Dedifferentiated amniotic fluid mesenchymal stem cell (primary cell): ENCODE results near the gene CACNA2D1.

Experiments
- DNase-seq: peaks from one replicate; pipeline ENCODE4 v3.0.0-alpha.2; 2016; ENCODE audit errors: extremely low spot score

Gene CACNA2D1

DNA sequence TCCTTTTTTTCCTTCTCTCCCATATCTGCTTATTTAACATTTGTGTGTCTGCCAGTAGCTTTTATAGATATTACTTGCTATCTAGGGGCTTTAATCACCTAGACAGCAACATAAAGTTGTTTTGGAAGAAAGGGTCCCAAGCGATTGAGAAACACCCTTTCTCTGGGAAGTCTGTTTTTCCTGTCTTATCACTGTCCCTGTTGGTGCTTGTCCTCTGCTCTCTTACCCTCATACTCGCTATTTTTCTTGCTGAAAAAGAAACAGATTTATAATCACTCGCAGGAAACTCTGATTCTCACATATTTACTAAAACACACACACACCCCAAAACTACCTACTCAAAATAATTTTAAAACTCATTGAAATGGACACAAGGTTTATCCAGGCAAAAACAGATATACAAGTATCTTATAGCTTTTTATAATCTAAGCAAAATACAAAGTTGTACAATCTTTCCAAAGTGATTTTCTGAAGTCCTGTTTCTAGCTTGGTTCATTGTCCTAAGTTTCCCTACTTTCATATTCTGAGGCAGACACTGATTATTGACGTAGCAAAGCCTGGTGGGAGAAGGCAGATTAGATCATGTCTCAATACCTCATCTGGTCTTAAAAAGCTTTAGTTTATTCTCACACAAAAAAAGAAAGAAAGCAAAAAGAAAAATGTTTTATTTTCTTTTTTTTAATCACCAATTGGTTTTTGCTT lies 157.3 kb downstream of the CACNA2D1 start:
- no peak for DNase-seq

GRCh38 chr7:82284936-82285519 lies 158.5 kb downstream of the CACNA2D1 start:
- no peak for DNase-seq

DNA sequence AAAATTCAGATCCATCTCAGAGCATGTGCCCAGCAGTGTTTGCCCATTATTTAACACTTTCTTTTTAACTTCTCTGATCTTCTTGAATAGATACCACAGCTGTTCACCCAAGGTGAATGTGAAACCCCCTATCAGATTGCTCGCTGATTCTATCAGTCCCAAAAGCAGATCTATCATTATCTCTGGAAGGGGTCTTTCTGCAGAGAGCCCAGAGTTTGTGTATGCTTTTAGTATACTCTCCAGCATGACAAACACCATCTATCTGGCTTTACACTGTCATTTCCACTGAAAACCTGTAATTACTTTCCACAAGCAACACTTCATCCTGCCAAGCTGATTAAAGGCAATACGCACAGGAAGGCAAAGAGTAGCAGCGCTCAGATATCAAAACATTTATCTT lies 168.2 kb downstream of the CACNA2D1 start:
- DNase-seq, result no peak

DNA sequence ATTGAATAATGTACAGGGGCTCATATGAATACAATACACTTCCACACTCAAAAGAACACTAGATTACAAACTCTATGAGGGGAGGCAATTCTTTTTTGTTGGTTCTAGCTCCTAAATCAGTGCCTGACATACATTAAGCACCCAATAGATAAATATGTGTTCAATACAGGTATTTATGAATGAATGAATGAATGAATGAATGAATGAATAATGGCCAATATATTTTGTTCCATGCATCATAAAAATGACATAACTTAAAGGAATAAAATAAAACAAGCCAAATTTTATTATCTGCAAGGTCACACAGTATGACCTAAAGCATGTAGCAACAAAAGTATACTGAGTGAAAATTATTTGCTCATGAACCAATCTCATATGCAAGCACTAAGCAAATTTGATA lies 168.9 kb downstream of the CACNA2D1 start:
- DNase-seq, result no peak

DNA sequence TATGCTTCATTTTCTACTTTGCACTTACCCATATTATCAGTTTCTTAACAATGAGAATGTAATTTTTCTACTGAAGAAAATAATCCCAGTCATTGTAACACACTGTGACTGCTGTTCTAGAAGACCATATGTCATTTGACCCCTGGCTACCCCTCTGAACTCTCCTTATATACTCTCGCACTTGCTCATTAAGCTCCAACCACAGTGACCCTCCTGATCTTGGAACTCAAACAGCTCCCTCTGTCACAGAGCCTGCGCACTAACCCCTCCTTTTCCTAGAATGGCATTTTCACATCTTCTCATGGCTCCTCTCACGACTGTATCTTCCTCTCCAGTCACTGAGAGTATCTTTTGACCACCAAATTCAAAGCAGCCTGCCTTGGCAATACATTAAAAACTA lies 169.7 kb downstream of the CACNA2D1 start:
- DNase-seq, result no peak

GRCh38 chr7:82270870-82271269 lies 172.7 kb downstream of the CACNA2D1 start:
- no peak for DNase-seq

GRCh38 chr7:82268632-82269031 lies 174.9 kb downstream of the CACNA2D1 start:
- DNase-seq, result no peak

DNA sequence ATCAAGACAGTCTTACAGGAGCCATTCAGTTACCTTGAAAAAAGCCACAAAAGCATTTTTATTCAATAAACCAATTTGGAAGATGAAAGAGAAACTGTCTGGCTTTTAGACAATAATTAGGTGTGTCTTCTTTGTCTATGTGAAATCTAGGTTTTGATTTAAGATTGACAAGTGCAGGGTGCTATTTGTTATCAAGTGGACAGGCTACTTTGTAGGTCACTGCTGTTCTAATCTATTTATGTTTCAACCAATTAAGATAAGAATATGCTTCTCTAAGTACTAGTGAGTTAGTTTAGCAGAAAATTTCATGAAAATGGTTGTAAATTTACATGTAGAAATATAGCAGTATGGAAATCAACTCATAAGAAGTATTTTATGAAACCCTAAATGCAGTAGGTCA lies 177.5 kb downstream of the CACNA2D1 start:
- no peak for DNase-seq

DNA sequence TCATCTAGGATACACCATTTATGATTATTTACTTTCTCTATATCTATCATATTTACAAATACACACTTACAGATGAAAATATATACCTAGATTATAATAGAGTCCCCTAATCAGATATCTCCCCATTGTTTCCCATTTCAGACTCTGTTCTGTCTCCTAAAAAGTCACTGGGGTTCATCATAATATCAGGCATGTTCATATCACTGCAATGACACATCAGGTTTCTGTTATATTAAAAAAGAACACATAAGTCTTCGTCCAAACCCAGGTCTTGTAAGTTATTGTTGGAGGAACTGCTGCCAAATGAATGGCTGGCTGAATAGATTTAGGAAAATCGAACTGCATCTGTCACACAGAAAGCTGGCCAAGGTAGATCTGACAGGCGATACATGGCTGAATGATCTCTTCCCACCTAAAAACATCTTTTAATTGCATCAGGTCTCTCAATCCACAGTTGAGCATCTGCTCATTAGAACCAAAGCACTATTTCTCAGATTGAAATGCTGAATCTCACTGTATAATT lies 178.7 kb downstream of the CACNA2D1 start:
- no peak for DNase-seq

DNA sequence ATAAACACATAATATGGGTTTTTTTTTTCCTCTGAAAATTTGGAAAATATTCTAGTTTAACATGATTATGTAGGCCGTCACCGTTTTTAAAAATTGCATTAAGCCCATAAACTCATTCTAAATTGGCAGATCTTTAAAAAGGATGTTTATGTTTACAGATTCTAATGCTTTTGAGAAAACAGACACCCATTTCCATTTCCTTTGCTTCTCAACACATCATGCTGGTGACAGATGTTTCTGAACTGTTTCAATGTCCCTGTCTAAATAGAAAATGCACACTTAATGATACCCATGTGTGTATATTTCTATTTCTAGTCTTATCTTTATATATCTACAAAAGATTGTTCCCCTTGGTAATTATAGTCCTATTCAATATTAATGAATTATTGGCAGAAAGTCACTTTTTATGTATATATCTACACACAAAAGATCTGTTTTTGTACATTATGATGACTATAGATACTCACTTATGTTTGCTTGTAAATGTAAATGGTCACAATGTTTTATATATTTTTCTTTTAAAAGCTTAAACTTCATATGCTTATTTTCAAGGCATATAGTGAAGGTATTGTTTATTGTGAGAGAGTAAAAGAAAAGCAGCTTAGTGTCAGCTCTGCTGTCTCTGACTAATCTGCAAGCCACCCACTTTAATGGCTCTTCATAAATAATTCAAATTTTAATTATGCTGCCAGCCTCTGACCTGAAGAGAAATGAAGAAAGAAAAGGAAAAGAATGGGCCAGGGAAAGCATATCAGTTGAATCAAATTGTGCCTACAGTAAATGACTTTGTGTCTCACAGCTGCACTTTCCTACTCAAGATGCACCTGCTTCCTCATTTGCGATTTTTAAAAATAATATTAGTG lies 179.4 kb downstream of the CACNA2D1 start:
- DNase-seq, result no peak

GRCh38 chr7:82258181-82258580 lies 185.4 kb downstream of the CACNA2D1 start:
- DNase-seq, result no peak

DNA sequence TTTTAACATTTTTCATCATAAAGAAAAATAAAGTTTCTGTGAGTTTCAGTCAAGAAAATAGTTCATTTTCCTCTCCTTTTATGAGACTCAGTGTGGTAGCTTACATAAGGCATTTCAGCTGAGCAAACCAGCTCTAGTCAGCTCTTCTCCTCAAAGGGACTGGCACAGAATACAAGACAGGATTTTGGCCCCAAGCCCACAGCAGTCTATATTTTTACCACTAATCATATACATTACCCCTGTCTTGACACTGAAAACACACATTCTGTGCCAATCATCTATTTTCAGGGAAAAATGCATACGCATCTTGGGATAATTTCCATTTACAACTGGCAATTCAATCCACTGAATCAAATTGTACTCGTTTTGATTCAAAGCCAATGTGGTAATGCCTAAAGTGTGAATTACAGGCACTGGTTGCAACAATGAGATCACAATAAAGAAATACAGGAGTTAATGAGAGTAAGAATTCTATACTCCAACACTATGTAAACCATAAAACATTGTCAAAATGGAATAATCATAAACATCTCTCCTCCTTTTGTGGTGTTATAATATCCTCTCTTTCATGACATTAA lies 186.4 kb downstream of the CACNA2D1 start:
- no peak for DNase-seq

DNA sequence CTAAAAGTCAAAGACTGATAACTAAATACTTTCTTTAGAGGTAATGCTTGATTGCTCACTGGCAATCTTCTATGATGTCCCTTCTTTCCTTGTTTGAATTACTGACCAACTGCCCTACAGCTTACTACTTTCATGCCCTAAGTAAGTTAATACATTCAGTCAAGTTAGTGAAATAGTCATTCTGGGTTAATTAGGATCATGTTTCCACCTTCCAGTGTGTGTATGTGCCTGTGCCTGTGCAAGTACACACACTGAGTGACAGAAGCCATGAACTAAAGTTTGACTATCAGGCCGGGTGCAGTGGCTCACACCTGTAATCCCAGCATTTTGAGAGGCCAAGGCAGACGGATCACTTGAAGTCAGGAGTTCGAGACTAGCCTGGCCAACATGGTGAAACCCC lies 187.9 kb downstream of the CACNA2D1 start:
- DNase-seq, result no peak

GRCh38 chr7:82250598-82250997 lies 193.0 kb downstream of the CACNA2D1 start:
- DNase-seq, result no peak

GRCh38 chr7:82249979-82250378 lies 193.6 kb downstream of the CACNA2D1 start:
- no peak for DNase-seq

- no peak for DNase-seq
Measured at GRCh38 chr7:82247814-82248433, 195.7 kb downstream of the CACNA2D1 start.

DNA sequence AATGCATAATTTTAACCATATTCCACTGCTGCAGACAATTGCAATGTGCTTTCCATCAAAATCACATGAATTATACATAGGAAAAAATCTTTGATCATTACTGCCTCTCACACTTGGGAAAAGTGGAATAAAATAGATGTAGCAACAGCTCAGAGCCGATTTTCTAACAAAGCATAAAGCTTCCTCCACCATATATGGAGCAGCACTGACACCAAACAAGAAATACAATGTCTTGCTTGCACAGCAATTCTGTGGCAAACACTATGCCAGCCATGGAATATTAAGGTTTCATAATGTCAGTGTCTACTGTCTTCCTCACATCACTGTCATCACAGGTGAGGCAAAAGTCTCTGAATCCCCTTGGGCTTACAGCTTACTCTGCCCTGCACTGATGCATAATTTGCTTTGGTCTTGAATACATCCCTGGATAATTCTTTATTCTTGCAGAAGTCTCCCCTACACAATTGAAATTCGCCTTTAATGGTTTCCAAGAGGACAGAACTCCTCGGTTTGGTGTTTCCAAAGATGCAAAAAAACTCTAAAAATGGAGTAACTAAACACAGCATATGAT lies 198.5 kb downstream of the CACNA2D1 start:
- DNase-seq, result no peak

DNA sequence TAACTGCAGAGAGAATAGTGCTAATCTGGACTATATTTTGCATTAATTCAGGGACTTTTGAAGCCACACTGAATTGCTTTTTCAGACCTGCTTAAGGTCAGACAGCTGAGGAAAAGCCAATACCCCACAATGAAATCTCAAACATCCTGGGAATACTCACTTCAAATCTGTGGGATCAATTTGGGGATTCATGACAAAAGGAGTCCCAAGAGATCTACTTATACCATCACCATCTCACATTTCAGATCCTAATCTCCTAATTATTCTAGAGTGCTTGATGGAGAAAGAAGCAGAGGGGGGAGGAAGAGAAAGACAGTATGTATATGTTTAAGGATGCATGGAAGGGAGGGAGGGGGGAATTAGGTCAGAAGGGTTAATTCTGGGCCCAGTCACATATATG lies 202.2 kb downstream of the CACNA2D1 start:
- DNase-seq, result no peak

- DNase-seq, result no peak
Measured at GRCh38 chr7:82235713-82236112, 207.9 kb downstream of the CACNA2D1 start.

- peak; percentile 68 for DNase-seq
Measured at GRCh38 chr7:82234457-82235049, 209.0 kb downstream of the CACNA2D1 start.
